ENCODE data around the gene TCERG1L. TPM values are rescaled to one million over a fixed set of nuclear protein-coding genes. Genes with fewer than 3 reads are reported as not detected.
"Not testable (repeated sequence)": the region's sequence is repeated elsewhere in the genome, so short reads cannot be mapped to it uniquely, and the experiment has no call there.

Gene TCERG1L
- total RNA-seq, 2 donors from 2014 or later: 0.12 TPM; not detected in 1

GRCh38 chr10:131237991-131238651, 73.4 kb downstream of the TCERG1L start:
- Histone ChIP-seq H3K4me1 (no peaks in the 10 kb centered on the region), H3K4me3 (no peak overlapping the region), H3K9me3 (no peaks in the 10 kb centered on the region), H3K36me3 (no peaks in the 10 kb centered on the region), H3K27me3 (no peaks in the 10 kb centered on the region), H3K27ac (no peak overlapping the region)
- DNase-seq (ENCODE audit: low spot score): no peak
- TF ChIP-seq CTCF (IDR thresholded peaks at IDR 0.05): no peak

GRCh38 chr10:131234606-131235005, 76.9 kb downstream of the TCERG1L start:
- H3K27ac ChIP-seq; DNase-seq (ENCODE audit: low spot score); H3K9me3 ChIP-seq; H3K4me3 ChIP-seq; H3K4me1 ChIP-seq; H3K27me3 ChIP-seq; H3K36me3 ChIP-seq: not testable (repeated sequence)

DNA sequence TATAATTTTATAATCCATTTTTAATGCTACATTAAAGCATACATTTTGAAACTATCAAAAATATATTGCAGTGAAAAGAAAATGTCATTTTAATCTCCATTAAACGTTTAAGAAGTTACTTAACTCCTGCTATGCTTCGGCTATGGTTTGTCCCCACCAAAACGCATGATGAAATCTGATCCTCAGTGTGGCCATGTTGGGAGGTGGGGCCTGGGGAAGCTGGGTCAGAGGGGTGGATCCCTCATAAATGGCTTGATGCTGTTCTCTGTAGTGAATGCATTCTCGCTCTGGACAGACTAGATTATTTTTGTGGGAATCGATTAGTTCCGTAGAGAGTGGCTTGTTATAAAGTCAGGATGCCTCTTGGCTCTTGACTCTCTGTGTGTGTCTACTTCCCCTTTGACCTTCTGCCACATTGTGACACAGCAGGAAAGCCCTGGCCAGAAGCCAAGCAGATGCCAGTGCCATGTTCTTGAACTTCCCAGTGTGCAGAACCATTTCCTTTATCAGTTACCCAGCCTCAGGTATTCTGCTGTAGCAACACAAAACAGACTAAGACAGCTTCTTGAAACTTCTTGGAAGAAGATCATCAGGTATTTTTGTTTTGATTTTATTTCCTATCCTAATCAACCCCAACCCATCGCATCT, 77.8 kb downstream of the TCERG1L start:
- H3K9me3 ChIP-seq: peaks cover 0 to 10% of the 10 kb centered on the region in 2 donors
- no peaks in the 10 kb centered on the region for H3K27me3 ChIP-seq
- TF ChIP-seq CTCF (IDR thresholded peaks at IDR 0.05): no peak
- no peaks in the 10 kb centered on the region for H3K4me1 ChIP-seq
- H3K27ac ChIP-seq: no peak overlapping the region
- H3K36me3 ChIP-seq: no peaks in the 10 kb centered on the region
- H3K4me3 ChIP-seq: no peak overlapping the region
- no peak for DNase-seq (ENCODE audit: low spot score)

GRCh38 chr10:131231965-131232541, 79.5 kb downstream of the TCERG1L start:
- no peak for TF ChIP-seq CTCF (IDR thresholded peaks at IDR 0.05)
- H3K36me3 ChIP-seq: no peaks in the 10 kb centered on the region
- no peak for DNase-seq (ENCODE audit: low spot score)
- H3K4me3 ChIP-seq: no peak overlapping the region
- H3K27ac ChIP-seq: no peak overlapping the region
- H3K27me3 ChIP-seq: no peaks in the 10 kb centered on the region
- no peaks in the 10 kb centered on the region for H3K4me1 ChIP-seq
- H3K9me3 ChIP-seq: peaks cover 0 to 10% of the 10 kb centered on the region in 2 donors

DNA sequence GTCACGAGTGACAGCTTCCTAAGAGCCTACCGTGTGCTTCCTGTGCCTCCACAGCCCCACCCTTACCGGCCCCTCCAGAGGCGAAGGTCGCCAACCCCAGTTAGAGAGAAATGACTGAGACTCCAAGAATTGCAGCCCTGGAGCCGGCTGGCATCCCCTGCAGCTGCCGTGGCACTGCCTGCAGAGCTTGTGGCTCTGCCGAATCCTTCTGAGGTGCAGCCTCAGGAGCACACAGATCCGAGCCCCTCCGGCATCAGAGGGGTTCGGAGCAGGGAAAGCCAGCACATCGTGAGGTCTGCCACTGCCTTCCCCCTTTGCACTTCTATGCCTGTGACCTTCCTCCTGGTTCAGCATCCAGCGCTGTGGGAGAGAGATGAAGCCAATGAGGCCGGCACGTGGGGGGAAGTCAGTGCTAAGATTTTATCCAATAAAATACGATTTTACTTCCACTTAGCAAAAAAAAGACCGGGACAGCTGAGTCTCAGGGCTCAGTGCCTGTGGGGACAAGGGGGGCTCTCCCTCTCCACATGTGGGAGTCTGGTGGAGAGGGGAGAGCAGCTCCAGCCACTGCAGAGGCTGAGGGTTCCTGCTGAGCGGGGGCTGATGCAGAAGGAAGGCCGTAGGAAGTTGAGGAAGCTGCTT, 80.1 kb downstream of the TCERG1L start:
- no peak for DNase-seq (ENCODE audit: low spot score)
- no peaks in the 10 kb centered on the region for H3K27me3 ChIP-seq
- no peak for TF ChIP-seq CTCF (IDR thresholded peaks at IDR 0.05)

More for the DNA sequence above, 80.1 kb downstream of the TCERG1L start:
- peaks cover 0 to 10% of the 10 kb centered on the region in 2 donors for H3K9me3 ChIP-seq
- H3K4me3 ChIP-seq: no peak overlapping the region
- no peak overlapping the region for H3K27ac ChIP-seq
- H3K36me3 ChIP-seq: no peaks in the 10 kb centered on the region
- no peaks in the 10 kb centered on the region for H3K4me1 ChIP-seq

All from right atrium auricular region (tissue), 2 donors.